ENCODE measurements around the gene SULT1A1. TPM values are rescaled to one million over a fixed set of nuclear protein-coding genes. Genes with fewer than 3 reads are reported as not detected.

Gene SULT1A1
- total RNA-seq, 2 experiments from 2014 or later = 15.6 to 17.4 TPM

DNA sequence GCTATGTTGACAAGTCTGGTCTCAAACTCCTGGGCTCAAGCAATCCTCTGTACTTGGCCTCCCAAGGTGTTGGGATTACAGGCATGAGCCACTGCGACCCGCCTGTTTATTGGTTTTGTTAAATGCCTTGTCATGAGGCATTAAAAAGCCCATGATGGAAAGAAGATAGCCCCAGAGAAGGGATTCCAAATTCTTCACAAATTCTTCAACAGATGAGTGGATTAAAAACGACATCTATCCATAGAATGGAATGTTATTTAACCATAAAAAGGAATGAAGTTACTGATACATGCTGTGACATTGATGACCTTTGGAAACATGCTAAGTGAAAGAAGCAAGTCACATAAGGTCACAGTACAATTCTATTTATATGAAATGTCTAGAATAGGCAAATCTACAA is 51.4 kb downstream of the SULT1A1 start:
- H3K4me1 Mint-ChIP-seq (ENCODE audit: low read depth) = peaks cover 42% of the 10 kb centered on the region
- H3K27me3 Mint-ChIP-seq = no peaks in the 10 kb centered on the region
- peaks cover 25% of the 10 kb centered on the region for H3K36me3 Mint-ChIP-seq (ENCODE audit: low read depth)
- TF ChIP-seq CTCF (IDR thresholded peaks at IDR 0.05) = no peak
- H3K9me3 Mint-ChIP-seq = no peaks in the 10 kb centered on the region
- DNase-seq = no peak
- H3K27ac Mint-ChIP-seq = peak overlapping the region; percentile 22
- no peak for ATAC-seq
- ChIA-PET CTCF (no interaction called here), POLR2A (no interaction called here)
- intact Hi-C loops (cut with micrococcal nuclease) = no loop called here
- no peak overlapping the region for H3K4me3 Mint-ChIP-seq

GRCh38 chr16:28556914-28557320 is 52.9 kb downstream of the SULT1A1 start:
- intact Hi-C loops (cut with micrococcal nuclease) = no loop called here
- no peak overlapping the region for H3K27ac Mint-ChIP-seq
- H3K4me1 Mint-ChIP-seq (ENCODE audit: low read depth) = peaks cover 41% of the 10 kb centered on the region
- no peak overlapping the region for H3K4me3 Mint-ChIP-seq
- peaks cover 25% of the 10 kb centered on the region for H3K36me3 Mint-ChIP-seq (ENCODE audit: low read depth)
- ATAC-seq (no peak), DNase-seq (no peak)
- no peaks in the 10 kb centered on the region for H3K27me3 Mint-ChIP-seq
- ChIA-PET CTCF (no interaction called here), POLR2A (interaction anchor here (1.2 kb wide), 2 partner anchors 60 to 63 kb away, joined by 3 to 5 read pairs; partner anchors contain the start of gene APOBR)
- no peak for TF ChIP-seq CTCF (IDR thresholded peaks at IDR 0.05)
- no peaks in the 10 kb centered on the region for H3K9me3 Mint-ChIP-seq

GRCh38 chr16:28555561-28555960 is 54.3 kb downstream of the SULT1A1 start:
- peaks cover 36% of the 10 kb centered on the region for H3K4me1 Mint-ChIP-seq (ENCODE audit: low read depth)
- CTCF ChIA-PET = interaction anchor here (0.9 to 1.1 kb wide), 2 partner anchors 61 kb away, joined by 4 read pairs; partner anchors contain the start of gene APOBR
- DNase-seq = no peak
- H3K27me3 Mint-ChIP-seq = no peaks in the 10 kb centered on the region
- peak overlapping the region; percentile 3 for H3K4me3 Mint-ChIP-seq
- peaks cover 21% of the 10 kb centered on the region for H3K36me3 Mint-ChIP-seq (ENCODE audit: low read depth)
- H3K27ac Mint-ChIP-seq = peak overlapping the region; percentile 60
- ATAC-seq = peak; percentile 13
- H3K9me3 Mint-ChIP-seq = no peaks in the 10 kb centered on the region
- POLR2A ChIA-PET = interaction anchor here (0.5 to 1.3 kb wide), 2 partner anchors 49 to 359 kb away, joined by 3 read pairs; no protein-coding TSS in a partner anchor
- TF ChIP-seq CTCF (IDR thresholded peaks at IDR 0.05) = no peak
- intact Hi-C loops (cut with micrococcal nuclease) = no loop called here

Other genes starting within 250 kb of the SULT1A1 start
- gene NPIPB6, start 246.5 kb downstream of the SULT1A1 start, total RNA-seq = under 1 TPM in 1 of 2 experiments, not detected in 1; 0.52 TPM
- 10 to 100 TPM; 25.0 to 56.5 TPM for gene EIF3CL, start 206.2 kb downstream of the SULT1A1 start, total RNA-seq
- gene NPIPB7, start 137.7 kb downstream of the SULT1A1 start, total RNA-seq = not detected
- 10 to 100 TPM; 24.2 to 30.2 TPM for gene CLN3, start 118.0 kb downstream of the SULT1A1 start, total RNA-seq
- gene APOBR, start 115.4 kb downstream of the SULT1A1 start, total RNA-seq = 1 to 10 TPM; 5.5 TPM
- not detected for gene IL27, start 103.2 kb downstream of the SULT1A1 start, total RNA-seq
- not detected for gene NUPR1, start 71.1 kb downstream of the SULT1A1 start, total RNA-seq
- gene SGF29, start 56.1 kb downstream of the SULT1A1 start, total RNA-seq = 10 to 100 TPM; 25.0 TPM
- gene SULT1A2, start 13.0 kb downstream of the SULT1A1 start, total RNA-seq = 1 to 10 TPM in 1 of 2 experiments, under 1 TPM in 1; 0.81 to 1.0 TPM
- not detected for gene NPIPB8, start 28.0 kb upstream of the SULT1A1 start, total RNA-seq
- 100 to 1,000 TPM; 837 to 851 TPM for gene EIF3C, start 101.4 kb upstream of the SULT1A1 start, total RNA-seq
- 1 to 10 TPM; 3.8 TPM for gene NPIPB9, start 141.7 kb upstream of the SULT1A1 start, total RNA-seq
- 100 to 1,000 TPM; 322 to 333 TPM for gene ATXN2L, start 213.0 kb upstream of the SULT1A1 start, total RNA-seq
- 100 to 1,000 TPM; 309 to 323 TPM for gene TUFM, start 236.3 kb upstream of the SULT1A1 start, total RNA-seq